Activated T-helper 17 cell treated with anti-CD3 and anti-CD28 coated beads, Interleukin-2, amount 50 U/mL, for 72 hours (primary cell): Measurements from ENCODE around the gene PTGDR2. TPM values are rescaled to one million over a fixed set of nuclear protein-coding genes. Genes with fewer than 3 reads are reported as not detected.

Source experiments
- ATAC-seq: fragments of 150-1000 bp; cut with Tn5 transposase; replicated peaks from 2 replicates; pipeline ENCODE4 v1.10.0; 2021; ENCODE audit warnings: mild to moderate bottlenecking, moderate library complexity
- H3K27ac Mint-ChIP-seq: one replicate; pipeline ENCODE4 v1.8.0; 2022; ENCODE audit warnings: mixed read lengths
- H3K27me3 Mint-ChIP-seq: one replicate; pipeline ENCODE4 v1.8.0; 2022; ENCODE audit warnings: mixed read lengths
- H3K36me3 Mint-ChIP-seq: one replicate; pipeline ENCODE4 v1.8.0; 2022; ENCODE audit warnings: low read depth, mild to moderate bottlenecking, mixed read lengths
- H3K4me1 Mint-ChIP-seq: one replicate; pipeline ENCODE4 v1.8.0; 2022; ENCODE audit warnings: mixed read lengths
- H3K4me3 Mint-ChIP-seq: one replicate; pipeline ENCODE4 v1.8.0; 2022; ENCODE audit warnings: mild to moderate bottlenecking, mixed read lengths
- H3K9me3 Mint-ChIP-seq: one replicate; pipeline ENCODE4 v1.8.0; 2022; ENCODE audit warnings: mixed read lengths
- total RNA-seq, 2 donors: library from RNA; stranded (reverse); gene quantifications; one replicate each; pipeline ENCODE4 v1.2.3, GENCODE V29; 2022

PTGDR2 gene
- total RNA-seq, 2 donors from 2014 or later = 0.19 to 0.37 TPM

GRCh38 chr11:60879971-60880588, 24.3 kb upstream of the PTGDR2 start:
- H3K9me3 Mint-ChIP-seq = no peaks in the 10 kb centered on the region
- no peaks in the 10 kb centered on the region for H3K4me1 Mint-ChIP-seq
- no peak for ATAC-seq
- H3K27me3 Mint-ChIP-seq = no peaks in the 10 kb centered on the region
- H3K4me3 Mint-ChIP-seq = no peak overlapping the region
- peaks cover 79% of the 10 kb centered on the region for H3K36me3 Mint-ChIP-seq
- H3K27ac Mint-ChIP-seq = no peak overlapping the region

- Mint-ChIP-seq H3K4me3 (no peak overlapping the region), H3K27me3 (no peaks in the 10 kb centered on the region), H3K27ac (no peak overlapping the region), H3K36me3 (peaks cover 72% of the 10 kb centered on the region), H3K4me1 (no peaks in the 10 kb centered on the region), H3K9me3 (no peaks in the 10 kb centered on the region)
- ATAC-seq = no peak
These were observed 23.4 kb upstream of the PTGDR2 start for GRCh38 chr11:60879104-60879503.

GRCh38 chr11:60878245-60879101, 22.7 kb upstream of the PTGDR2 start:
- H3K4me1 Mint-ChIP-seq = no peaks in the 10 kb centered on the region
- H3K27me3 Mint-ChIP-seq = no peaks in the 10 kb centered on the region
- ATAC-seq = no peak
- no peaks in the 10 kb centered on the region for H3K9me3 Mint-ChIP-seq
- no peak overlapping the region for H3K27ac Mint-ChIP-seq
- H3K4me3 Mint-ChIP-seq = no peak overlapping the region
- H3K36me3 Mint-ChIP-seq = peaks cover 65% of the 10 kb centered on the region

- H3K4me1 Mint-ChIP-seq = peaks cover 4% of the 10 kb centered on the region
- no peak for ATAC-seq
- H3K27ac Mint-ChIP-seq = no peak overlapping the region
- H3K4me3 Mint-ChIP-seq = no peak overlapping the region
- peaks cover 42% of the 10 kb centered on the region for H3K36me3 Mint-ChIP-seq
- no peaks in the 10 kb centered on the region for H3K9me3 Mint-ChIP-seq
- no peaks in the 10 kb centered on the region for H3K27me3 Mint-ChIP-seq
These were observed 20.4 kb upstream of the PTGDR2 start for GRCh38 chr11:60876168-60876485.

- Mint-ChIP-seq H3K4me1 (peaks cover 4% of the 10 kb centered on the region), H3K27ac (no peak overlapping the region), H3K36me3 (peaks cover 36% of the 10 kb centered on the region), H3K27me3 (no peaks in the 10 kb centered on the region), H3K9me3 (no peaks in the 10 kb centered on the region), H3K4me3 (no peak overlapping the region)
- ATAC-seq = no peak
These were observed 19.8 kb upstream of the PTGDR2 start for GRCh38 chr11:60875366-60876167.

GRCh38 chr11:60874421-60875365, 18.9 kb upstream of the PTGDR2 start:
- peaks cover 4% of the 10 kb centered on the region for H3K4me1 Mint-ChIP-seq
- no peak overlapping the region for H3K4me3 Mint-ChIP-seq

GRCh38 chr11:60873533-60873932, 17.8 kb upstream of the PTGDR2 start:
- no peak overlapping the region for H3K27ac Mint-ChIP-seq
- ATAC-seq = no peak
- no peak overlapping the region for H3K4me3 Mint-ChIP-seq
- H3K9me3 Mint-ChIP-seq = no peaks in the 10 kb centered on the region
- H3K36me3 Mint-ChIP-seq = peaks cover 16% of the 10 kb centered on the region
- H3K4me1 Mint-ChIP-seq = peaks cover 4% of the 10 kb centered on the region
- H3K27me3 Mint-ChIP-seq = peaks cover 2% of the 10 kb centered on the region

More at GRCh38 chr11:60874421-60875365, 18.9 kb upstream of the PTGDR2 start:
- no peak for ATAC-seq
- H3K27me3 Mint-ChIP-seq = peaks cover under 1% of the 10 kb centered on the region
- H3K36me3 Mint-ChIP-seq = peaks cover 28% of the 10 kb centered on the region
- H3K9me3 Mint-ChIP-seq = no peaks in the 10 kb centered on the region
- no peak overlapping the region for H3K27ac Mint-ChIP-seq

- Mint-ChIP-seq H3K36me3 (peaks cover 13% of the 10 kb centered on the region), H3K4me1 (peaks cover 4% of the 10 kb centered on the region), H3K27me3 (peaks cover 2% of the 10 kb centered on the region), H3K27ac (no peak overlapping the region), H3K9me3 (no peaks in the 10 kb centered on the region), H3K4me3 (no peak overlapping the region)
- ATAC-seq = no peak
These were observed 17.3 kb upstream of the PTGDR2 start for GRCh38 chr11:60872961-60873524.

- peaks cover 7% of the 10 kb centered on the region for H3K36me3 Mint-ChIP-seq
- no peak overlapping the region for H3K4me3 Mint-ChIP-seq
- no peak overlapping the region for H3K27ac Mint-ChIP-seq
- peaks cover 2% of the 10 kb centered on the region for H3K27me3 Mint-ChIP-seq
- H3K4me1 Mint-ChIP-seq = peaks cover 4% of the 10 kb centered on the region
- H3K9me3 Mint-ChIP-seq = no peaks in the 10 kb centered on the region
- no peak for ATAC-seq
These were observed 16.6 kb upstream of the PTGDR2 start for GRCh38 chr11:60872124-60872960.

- H3K9me3 Mint-ChIP-seq = no peaks in the 10 kb centered on the region
- no peaks in the 10 kb centered on the region for H3K36me3 Mint-ChIP-seq
- no peak overlapping the region for H3K4me3 Mint-ChIP-seq
- H3K27me3 Mint-ChIP-seq = peaks cover 2% of the 10 kb centered on the region
- no peak overlapping the region for H3K27ac Mint-ChIP-seq
- H3K4me1 Mint-ChIP-seq = peaks cover 4% of the 10 kb centered on the region
- ATAC-seq = no peak
These were observed 15.8 kb upstream of the PTGDR2 start for GRCh38 chr11:60871378-60872061.

GRCh38 chr11:60870733-60871377, 15.1 kb upstream of the PTGDR2 start:
- no peaks in the 10 kb centered on the region for H3K36me3 Mint-ChIP-seq
- no peak for ATAC-seq
- peaks cover 2% of the 10 kb centered on the region for H3K27me3 Mint-ChIP-seq
- H3K9me3 Mint-ChIP-seq = no peaks in the 10 kb centered on the region
- H3K27ac Mint-ChIP-seq = no peak overlapping the region
- peaks cover 4% of the 10 kb centered on the region for H3K4me1 Mint-ChIP-seq
- H3K4me3 Mint-ChIP-seq = no peak overlapping the region

GRCh38 chr11:60870276-60870675, 14.5 kb upstream of the PTGDR2 start:
- Mint-ChIP-seq H3K9me3 (no peaks in the 10 kb centered on the region), H3K27ac (no peak overlapping the region), H3K4me1 (peaks cover 4% of the 10 kb centered on the region), H3K36me3 (no peaks in the 10 kb centered on the region), H3K4me3 (no peak overlapping the region), H3K27me3 (peaks cover 2% of the 10 kb centered on the region)
- ATAC-seq = no peak
